Naive B cell (primary cell): ENCODE data around the gene LMO1. TPM values are rescaled to one million over a fixed set of nuclear protein-coding genes. Genes with fewer than 3 reads are reported as not detected.

Source experiments
- ATAC-seq, 2 donors: fragments of 150-1000 bp; cut with Tn5 transposase; 2 replicates each; pipeline ENCODE4 v1.10.0; 2021; ENCODE audit warnings: low read depth in 2 of 2, mild to moderate bottlenecking in 2 of 2, moderate library complexity in 2 of 2
- DNase-seq: peaks from one replicate; pipeline ENCODE4 v3.0.0; 2022
- H3K27ac Mint-ChIP-seq, 6 donors: one replicate each; pipeline ENCODE4 v1.8.0; 2020 to 2022; ENCODE audit warnings: mild to moderate bottlenecking in 6 of 6, mixed read lengths in 6 of 6, moderate library complexity in 5 of 6, inconsistent platforms in 2 of 6
- H3K27me3 Mint-ChIP-seq, 3 donors: one replicate each; pipeline ENCODE4 v1.8.0; 2021 to 2022; ENCODE audit warnings: mixed read lengths in 3 of 3, mild to moderate bottlenecking in 1 of 3
- H3K36me3 Mint-ChIP-seq, 2 donors: one replicate each; pipeline ENCODE4 v1.8.0; 2020 to 2022; ENCODE audit warnings: mixed read lengths in 2 of 2, inconsistent platforms in 1 of 2, mild to moderate bottlenecking in 1 of 2
- H3K4me1 Mint-ChIP-seq, 3 donors: one replicate each; pipeline ENCODE4 v1.8.0; 2020 to 2022; ENCODE audit warnings: mixed read lengths in 3 of 3, inconsistent platforms in 1 of 3, mild to moderate bottlenecking in 1 of 3, moderate library complexity in 1 of 3
- H3K4me3 Mint-ChIP-seq, 8 donors: one replicate each; pipeline ENCODE4 v1.8.0; 2020 to 2022; ENCODE audit warnings: mild to moderate bottlenecking in 8 of 8, mixed read lengths in 8 of 8, moderate library complexity in 8 of 8, inconsistent platforms in 2 of 8
- H3K9me3 Mint-ChIP-seq, 7 donors: one replicate each; pipeline ENCODE4 v1.8.0; 2020 to 2022; ENCODE audit warnings: mixed read lengths in 7 of 7, mild to moderate bottlenecking in 5 of 7, inconsistent platforms in 2 of 7, moderate library complexity in 1 of 7
- polyA plus RNA-seq, 6 donors: library from polyadenylated mRNA; unstranded; fragments of 300-500 nt; fragmentation: Illumina TruSeq; gene quantifications; one replicate each; pipeline ENCODE4 v1.2.3, GENCODE V29; 2021; ENCODE audit warnings: low read depth in 6 of 6

The LMO1 gene
- polyA plus RNA-seq, 6 donors from 2014 or later = not detected

GRCh38 chr11:8190431-8190830 is 73.2 kb downstream of the LMO1 start:
- ATAC-seq (no peak), DNase-seq (no peak)
- Mint-ChIP-seq H3K27me3 (peaks cover 11 to 43% (median 23%) of the 10 kb centered on the region in 3 donors), H3K27ac (no peak overlapping the region), H3K4me3 (no peak overlapping the region), H3K4me1 (peaks cover 0 to 5% (median 4%) of the 10 kb centered on the region in 3 donors), H3K9me3 (peaks cover 0 to 2% (median 0%) of the 10 kb centered on the region in 7 donors), H3K36me3 (no peaks in the 10 kb centered on the region)

- Mint-ChIP-seq H3K4me3 (no peak overlapping the region), H3K36me3 (no peaks in the 10 kb centered on the region), H3K27me3 (peaks cover 19 to 48% (median 43%) of the 10 kb centered on the region in 3 donors), H3K27ac (no peak overlapping the region), H3K9me3 (peaks cover 0 to 11% (median 3%) of the 10 kb centered on the region in 7 donors), H3K4me1 (no peaks in the 10 kb centered on the region)
- no peak for ATAC-seq
- DNase-seq = no peak
These were observed 77.2 kb downstream of the LMO1 start for GRCh38 chr11:8186429-8186828.

- H3K4me1 Mint-ChIP-seq = no peaks in the 10 kb centered on the region
- H3K36me3 Mint-ChIP-seq = no peaks in the 10 kb centered on the region
- no peak overlapping the region for H3K27ac Mint-ChIP-seq
- DNase-seq = no peak
- peaks cover 18 to 67% (median 51%) of the 10 kb centered on the region in 3 donors for H3K27me3 Mint-ChIP-seq
- H3K9me3 Mint-ChIP-seq = peaks cover 0 to 11% (median 3%) of the 10 kb centered on the region in 7 donors
- ATAC-seq = no peak
- H3K4me3 Mint-ChIP-seq = no peak overlapping the region
These were observed 80.6 kb downstream of the LMO1 start for GRCh38 chr11:8183111-8183510.

GRCh38 chr11:8180469-8180868 is 83.2 kb downstream of the LMO1 start:
- Mint-ChIP-seq H3K4me1 (no peaks in the 10 kb centered on the region), H3K9me3 (peaks cover 0 to 11% (median 3%) of the 10 kb centered on the region in 7 donors), H3K27me3 (peaks cover 21 to 52% (median 44%) of the 10 kb centered on the region in 3 donors), H3K36me3 (no peaks in the 10 kb centered on the region), H3K4me3 (no peak overlapping the region), H3K27ac (no peak overlapping the region)
- no peak for DNase-seq
- no peak for ATAC-seq

GRCh38 chr11:8178297-8178696 is 85.4 kb downstream of the LMO1 start:
- Mint-ChIP-seq H3K4me1 (no peaks in the 10 kb centered on the region), H3K27ac (no peak overlapping the region), H3K9me3 (no peaks in the 10 kb centered on the region), H3K4me3 (no peak overlapping the region), H3K27me3 (peaks cover 30 to 61% (median 59%) of the 10 kb centered on the region in 3 donors), H3K36me3 (no peaks in the 10 kb centered on the region)
- no peak for DNase-seq
- ATAC-seq = no peak

GRCh38 chr11:8177136-8177535 is 86.5 kb downstream of the LMO1 start:
- Mint-ChIP-seq H3K27me3 (peaks cover 35 to 61% (median 55%) of the 10 kb centered on the region in 3 donors), H3K4me3 (no peak overlapping the region), H3K27ac (no peak overlapping the region), H3K4me1 (no peaks in the 10 kb centered on the region), H3K36me3 (no peaks in the 10 kb centered on the region), H3K9me3 (no peaks in the 10 kb centered on the region)
- ATAC-seq = no peak
- DNase-seq = no peak

Other genes with a start within 250 kb of the LMO1 start
- gene TUB, start 182.7 kb downstream of the LMO1 start, polyA plus RNA-seq = under 1 TPM in 3 of 6 donors, not detected in 3; 0.05 to 0.12 (median 0.11) TPM
- 1 to 10 TPM; 3.2 to 7.3 (median 5.7) TPM for gene RIC3, start 94.9 kb downstream of the LMO1 start, polyA plus RNA-seq